Astrocyte (in vitro differentiated cells and primary cell): Measurements from ENCODE around the gene AATK. TPM values are rescaled to one million over a fixed set of nuclear protein-coding genes. Genes with fewer than 3 reads are reported as not detected.
A peak's percentile ranks its signal among the peaks of the same experiment; 100 is the strongest.

Experiments used
- DNase-seq: peaks from one replicate; pipeline ENCODE4 v3.0.0-alpha.2; 2010; ENCODE audit warnings: low read depth
- FAIRE-seq: peaks from 2 replicates; lab custom pipeline; 2011; peaks lifted over from hg19 to GRCh38; lab: Jason Lieb, UNC
- H2AFZ ChIP-seq: 2 replicates; pipeline ENCODE4 v1.6.0; 2012; ENCODE audit warnings: low read depth, low read length, inconsistent platforms
- H3K27ac ChIP-seq: 2 replicates; pipeline ENCODE4 v1.5.1; 2011; ENCODE audit warnings: low read depth, low read length, inconsistent platforms
- H3K27me3 ChIP-seq: 2 replicates; pipeline ENCODE4 v1.6.0; 2011; ENCODE audit warnings: low read length, inconsistent platforms; ENCODE audit not compliant: insufficient read depth
- H3K36me3 ChIP-seq: 2 replicates; pipeline ENCODE4 v1.5.1; 2011; ENCODE audit warnings: low read length, inconsistent platforms; ENCODE audit not compliant: insufficient read depth
- H3K4me1 ChIP-seq: 2 replicates; pipeline ENCODE4 v1.5.1; 2011; ENCODE audit warnings: low read length, inconsistent platforms; ENCODE audit not compliant: insufficient read depth
- H3K4me2 ChIP-seq: 2 replicates; pipeline ENCODE4 v1.6.0; 2012; ENCODE audit warnings: low read length, inconsistent platforms
- H3K4me3 ChIP-seq: 2 replicates; pipeline ENCODE4 v1.5.1; 2011; ENCODE audit warnings: low read depth, mild to moderate bottlenecking, low read length, inconsistent platforms; ENCODE audit not compliant: insufficient read depth
- H3K79me2 ChIP-seq: 2 replicates; pipeline ENCODE4 v1.6.0; 2012; ENCODE audit warnings: mild to moderate bottlenecking, low read length, inconsistent platforms; ENCODE audit not compliant: insufficient read depth
- H3K9ac ChIP-seq: 2 replicates; pipeline ENCODE4 v1.6.0; 2012; ENCODE audit warnings: mild to moderate bottlenecking, low read length, inconsistent platforms
- H3K9me3 ChIP-seq: 2 replicates; pipeline ENCODE4 v1.5.1; 2012; ENCODE audit warnings: low read depth, mild to moderate bottlenecking, low read length, inconsistent platforms; ENCODE audit not compliant: insufficient read depth
- H4K20me1 ChIP-seq: 2 replicates; pipeline ENCODE4 v1.6.0; 2012; ENCODE audit warnings: low read length, inconsistent platforms; ENCODE audit not compliant: insufficient read depth
- H3K27ac Mint-ChIP-seq: one replicate; pipeline ENCODE4 v1.8.0; 2021; ENCODE audit warnings: mild to moderate bottlenecking, mixed read lengths; ENCODE audit not compliant: unreplicated experiment
- H3K27me3 Mint-ChIP-seq: one replicate; pipeline ENCODE4 v1.8.0; 2021; ENCODE audit warnings: low read depth, mixed read lengths; ENCODE audit not compliant: unreplicated experiment
- H3K36me3 Mint-ChIP-seq: one replicate; pipeline ENCODE4 v1.8.0; 2021; ENCODE audit warnings: low read depth, mixed read lengths; ENCODE audit not compliant: unreplicated experiment
- H3K4me1 Mint-ChIP-seq: one replicate; pipeline ENCODE4 v1.8.0; 2021; ENCODE audit warnings: low read depth, mixed read lengths; ENCODE audit not compliant: unreplicated experiment
- H3K4me3 Mint-ChIP-seq: one replicate; pipeline ENCODE4 v1.8.0; 2021; ENCODE audit warnings: mild to moderate bottlenecking, moderate library complexity, mixed read lengths; ENCODE audit not compliant: unreplicated experiment
- H3K9me3 Mint-ChIP-seq: one replicate; pipeline ENCODE4 v1.8.0; 2021; ENCODE audit warnings: mild to moderate bottlenecking, mixed read lengths; ENCODE audit not compliant: unreplicated experiment
- CTCF ChIP-seq: IDR thresholded peaks from 2 replicates; pipeline ENCODE4 v1.5.1; 2011; ENCODE audit warnings: low read depth, mild to moderate bottlenecking, inconsistent platforms, low read length, moderate library complexity; ENCODE audit not compliant: insufficient read depth
- EZH2 ChIP-seq: IDR thresholded peaks from 2 replicates; pipeline ENCODE4 v1.6.1; 2012; ENCODE audit warnings: mild to moderate bottlenecking, low read length, inconsistent platforms; ENCODE audit not compliant: insufficient read depth
- total RNA-seq: library from RNA; stranded (reverse); gene quantifications from 2 replicates; pipeline ENCODE4 v1.2.1, GENCODE V29; 2021

The AATK gene
- total RNA-seq, 1 donor from 2014 or later, result 0.54 TPM

GRCh38 chr17:81167638-81168037, 1.6 kb upstream of the AATK start:
- no peak overlapping the region for H3K9ac ChIP-seq
- no peaks in the 10 kb centered on the region for H3K9me3 ChIP-seq
- H3K79me2 ChIP-seq, result no peaks in the 10 kb centered on the region
- Mint-ChIP-seq H3K36me3 (no peaks in the 10 kb centered on the region), H3K4me1 (no peaks in the 10 kb centered on the region), H3K27ac (no peak overlapping the region), H3K4me3 (peak overlapping the region; percentile 50), H3K9me3 (no peaks in the 10 kb centered on the region), H3K27me3 (peaks cover 17% of the 10 kb centered on the region)
- FAIRE-seq, result no peak
- no peaks in the 10 kb centered on the region for H3K36me3 ChIP-seq
- H4K20me1 ChIP-seq, result no peaks in the 10 kb centered on the region
- no peak overlapping the region for H3K4me2 ChIP-seq
- no peak overlapping the region for H3K27ac ChIP-seq
- no peaks in the 10 kb centered on the region for H3K4me1 ChIP-seq
- H3K4me3 ChIP-seq, result no peak overlapping the region
- H2AFZ ChIP-seq, result no peak overlapping the region
- no peak for DNase-seq
- peaks cover 5% of the 10 kb centered on the region for H3K27me3 ChIP-seq
- TF ChIP-seq CTCF, result no peak
- TF ChIP-seq EZH2, result no peak

- H3K36me3 Mint-ChIP-seq, result no peaks in the 10 kb centered on the region
- no peak for DNase-seq
- Histone ChIP-seq H3K4me2 (no peak overlapping the region), H2AFZ (no peak overlapping the region), H3K4me3 (no peak overlapping the region), H4K20me1 (no peaks in the 10 kb centered on the region), H3K79me2 (no peaks in the 10 kb centered on the region), H3K27me3 (peaks cover 5% of the 10 kb centered on the region), H3K9ac (no peak overlapping the region), H3K36me3 (no peaks in the 10 kb centered on the region), H3K9me3 (no peaks in the 10 kb centered on the region), H3K4me1 (no peaks in the 10 kb centered on the region), H3K27ac (no peak overlapping the region)
- no peak for FAIRE-seq
- peak overlapping the region; percentile 31 for H3K4me3 Mint-ChIP-seq
- no peak for TF ChIP-seq CTCF
- no peak for TF ChIP-seq EZH2
- no peaks in the 10 kb centered on the region for H3K4me1 Mint-ChIP-seq
- no peaks in the 10 kb centered on the region for H3K9me3 Mint-ChIP-seq
- H3K27ac Mint-ChIP-seq, result no peak overlapping the region
- peaks cover 17% of the 10 kb centered on the region for H3K27me3 Mint-ChIP-seq
Measured at GRCh38 chr17:81167194-81167524, 1.1 kb upstream of the AATK start.

GRCh38 chr17:81165246-81166032, 582 bp downstream of the AATK start, which contains the start of gene PVALEF:
Gene PVALEF (plus strand): TSS chr17:81165507. CDS start chr17:81181227, 15,720 bp downstream.
- Histone ChIP-seq H3K27me3 (peaks cover 5% of the 10 kb centered on the region), H3K27ac (no peak within 1 kb of the TSS), H2AFZ (peak within 1 kb of the TSS; percentile 18), H3K79me2 (no peaks in the 10 kb centered on the region), H3K4me1 (no peaks in the 10 kb centered on the region), H3K9ac (no peak within 1 kb of the TSS), H3K9me3 (no peaks in the 10 kb centered on the region), H3K36me3 (no peaks in the 10 kb centered on the region), H4K20me1 (no peaks in the 10 kb centered on the region), H3K4me2 (peak within 1 kb of the TSS; percentile 66), H3K4me3 (no peak within 1 kb of the TSS)
- Mint-ChIP-seq H3K4me1 (no peaks in the 10 kb centered on the region), H3K4me3 (no peak within 1 kb of the TSS), H3K36me3 (no peaks in the 10 kb centered on the region), H3K9me3 (no peaks in the 10 kb centered on the region), H3K27ac (no peak within 1 kb of the TSS), H3K27me3 (peaks cover 21% of the 10 kb centered on the region)
- no peak for TF ChIP-seq CTCF
- TF ChIP-seq EZH2, result no peak
- DNase-seq (no peak), FAIRE-seq (no peak)
